Trophoblast cell (in vitro differentiated cells and primary cell): Measurements from ENCODE around the gene GINS2.
A peak's percentile ranks its signal among the peaks of the same experiment; 100 is the strongest.

Source experiments
- DNase-seq, 2 donors: peaks; one replicate each; pipeline ENCODE4 v3.0.0-alpha.2; 2016
- H2AFZ ChIP-seq: 2 replicates; pipeline ENCODE4 v1.6.1; 2013; ENCODE audit warnings: low read length, moderate library complexity, mild to moderate bottlenecking; ENCODE audit not compliant: insufficient read depth, poor library complexity
- H2AK5ac ChIP-seq: 2 replicates; pipeline ENCODE4 v1.6.1; 2013; ENCODE audit warnings: mild to moderate bottlenecking, low read length
- H2BK120ac ChIP-seq: 2 replicates; pipeline ENCODE4 v1.6.1; 2013; ENCODE audit warnings: low read length, mild to moderate bottlenecking, moderate library complexity; ENCODE audit not compliant: insufficient read depth, poor library complexity
- H2BK12ac ChIP-seq: 2 replicates; pipeline ENCODE4 v1.6.1; 2013; ENCODE audit warnings: mild to moderate bottlenecking, low read length, moderate library complexity
- H2BK5ac ChIP-seq: 2 replicates; pipeline ENCODE4 v1.6.1; 2013; ENCODE audit warnings: low read length, low read depth, moderate library complexity, mild to moderate bottlenecking; ENCODE audit not compliant: poor library complexity
- H3K14ac ChIP-seq: 2 replicates; pipeline ENCODE4 v1.6.1; 2013; ENCODE audit warnings: mild to moderate bottlenecking, low read length
- H3K18ac ChIP-seq: 2 replicates; pipeline ENCODE4 v1.6.1; 2013; ENCODE audit warnings: mild to moderate bottlenecking, low read length
- H3K23ac ChIP-seq: 2 replicates; pipeline ENCODE4 v1.6.1; 2013; ENCODE audit warnings: low read length
- H3K27ac ChIP-seq: 2 replicates; pipeline ENCODE4 v1.5.1; 2013; ENCODE audit warnings: low read depth, mild to moderate bottlenecking, inconsistent platforms, low read length, moderate library complexity
- H3K27me3 ChIP-seq: 2 replicates; pipeline ENCODE4 v1.6.1; 2013; ENCODE audit warnings: inconsistent platforms, mild to moderate bottlenecking, low read length, moderate library complexity; ENCODE audit not compliant: insufficient read depth
- H3K36me3 ChIP-seq, 2 experiments: 1 replicate in 1 of 2; 2 replicates in 1 of 2; pipeline ENCODE4 v1.6.1; 2013; ENCODE audit warnings: low read length in 2 of 2, mild to moderate bottlenecking in 2 of 2, moderate library complexity in 1 of 2; ENCODE audit not compliant: insufficient read depth in 2 of 2, control insufficient read depth in 1 of 2
- H3K4ac ChIP-seq: 2 replicates; pipeline ENCODE4 v1.6.1; 2013; ENCODE audit warnings: low read depth, mild to moderate bottlenecking, low read length, moderate library complexity
- H3K4me1 ChIP-seq, 2 experiments: 1 replicate in 1 of 2; 2 replicates in 1 of 2; pipeline ENCODE4 v1.6.1; 2013; ENCODE audit warnings: low read length in 2 of 2, mild to moderate bottlenecking in 2 of 2, moderate library complexity in 1 of 2; ENCODE audit not compliant: insufficient read depth in 2 of 2, control insufficient read depth in 1 of 2
- H3K4me2 ChIP-seq: 2 replicates; pipeline ENCODE4 v1.6.1; 2013; ENCODE audit warnings: inconsistent platforms, mild to moderate bottlenecking, low read length, moderate library complexity
- H3K4me3 ChIP-seq: 2 replicates; pipeline ENCODE4 v1.5.1; 2013; ENCODE audit warnings: mild to moderate bottlenecking, low read depth, low read length, inconsistent platforms
- H3K79me1 ChIP-seq: one replicate; pipeline ENCODE4 v1.6.1; 2013; ENCODE audit warnings: low read length
- H3K79me2 ChIP-seq: 2 replicates; pipeline ENCODE4 v1.6.1; 2013; ENCODE audit warnings: low read length, mild to moderate bottlenecking; ENCODE audit not compliant: control insufficient read depth, insufficient read depth, poor library complexity
- H3K9ac ChIP-seq: 2 replicates; pipeline ENCODE4 v1.6.1; 2013; ENCODE audit warnings: mild to moderate bottlenecking, low read length
- H3K9me3 ChIP-seq: 2 replicates; pipeline ENCODE4 v1.6.1; 2013; ENCODE audit warnings: low read depth, mild to moderate bottlenecking, control low read depth, inconsistent platforms, low read length; ENCODE audit not compliant: insufficient read depth
- H4K12ac ChIP-seq: 2 replicates; pipeline ENCODE4 v1.6.1; 2013; ENCODE audit warnings: low read depth, mild to moderate bottlenecking, low read length, moderate library complexity
- H4K8ac ChIP-seq: 2 replicates; pipeline ENCODE4 v1.6.1; 2013; ENCODE audit warnings: low read depth, mild to moderate bottlenecking, low read length, moderate library complexity
- H4K91ac ChIP-seq: one replicate; pipeline ENCODE4 v1.6.1; 2013; ENCODE audit warnings: low read depth, mild to moderate bottlenecking, low read length, moderate library complexity
- WGBS: extraction: QIAGEN DNeasy Blood & Tissue Kit; methylation state at CpG from one replicate; pipeline ENCODE4 v1.1.7; 2013; ENCODE audit warnings: missing lambda C conversion rate; ENCODE audit not compliant: insufficient read length, insufficient coverage; ENCODE audit errors: extremely low coverage; 5-methylcytosine and 5-hydroxymethylcytosine counted together

GINS2 gene

DNA sequence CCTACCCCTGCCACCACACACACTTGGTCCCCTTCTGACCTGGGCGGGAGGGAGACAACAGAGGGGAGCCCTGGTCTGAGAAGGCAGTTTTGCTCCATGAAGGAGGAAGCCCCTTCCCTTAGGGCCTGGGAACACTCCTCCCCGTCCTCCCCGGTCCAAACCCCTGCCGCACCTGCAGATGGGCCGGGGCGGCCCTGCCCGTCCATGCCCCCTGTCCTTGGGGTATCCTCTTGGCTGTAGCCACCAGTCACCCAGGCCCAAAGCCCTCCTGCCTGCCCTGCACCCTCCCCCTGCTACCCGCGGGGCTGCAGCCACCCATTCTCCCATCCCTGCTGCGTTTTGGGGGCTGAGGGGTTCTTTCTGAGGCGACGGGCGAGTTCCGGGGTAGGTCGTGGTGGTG lies 41.8 kb downstream of the GINS2 start:
- no peak overlapping the region for H4K12ac ChIP-seq
- no peak overlapping the region for H3K27ac ChIP-seq
- H2BK5ac ChIP-seq = no peak overlapping the region
- WGBS = no CpG with 5 or more reads among the region's 15 CpGs
- H3K18ac ChIP-seq = peak overlapping the region; percentile 32
- H2AFZ ChIP-seq = no peak overlapping the region
- peaks cover 24 to 44% of the 10 kb centered on the region in 2 experiments for H3K36me3 ChIP-seq
- H4K91ac ChIP-seq = no peak overlapping the region
- H3K27me3 ChIP-seq = no peaks in the 10 kb centered on the region
- H3K9me3 ChIP-seq = no peaks in the 10 kb centered on the region
- H3K79me2 ChIP-seq = peaks cover 13% of the 10 kb centered on the region
- H4K8ac ChIP-seq = no peak overlapping the region
- no peak overlapping the region for H3K9ac ChIP-seq
- no peak overlapping the region for H2BK120ac ChIP-seq
- H3K79me1 ChIP-seq = peaks cover 9% of the 10 kb centered on the region
- H3K14ac ChIP-seq = no peak overlapping the region
- H2BK12ac ChIP-seq = no peak overlapping the region
- no peak overlapping the region for H3K4me3 ChIP-seq
- peak overlapping the region; percentile 44 for H3K4ac ChIP-seq
- H3K4me1 ChIP-seq = peaks cover 26 to 29% of the 10 kb centered on the region in 2 experiments
- H3K4me2 ChIP-seq = no peak overlapping the region
- no peak overlapping the region for H2AK5ac ChIP-seq
- no peak for DNase-seq
- H3K23ac ChIP-seq = no peak overlapping the region

DNA sequence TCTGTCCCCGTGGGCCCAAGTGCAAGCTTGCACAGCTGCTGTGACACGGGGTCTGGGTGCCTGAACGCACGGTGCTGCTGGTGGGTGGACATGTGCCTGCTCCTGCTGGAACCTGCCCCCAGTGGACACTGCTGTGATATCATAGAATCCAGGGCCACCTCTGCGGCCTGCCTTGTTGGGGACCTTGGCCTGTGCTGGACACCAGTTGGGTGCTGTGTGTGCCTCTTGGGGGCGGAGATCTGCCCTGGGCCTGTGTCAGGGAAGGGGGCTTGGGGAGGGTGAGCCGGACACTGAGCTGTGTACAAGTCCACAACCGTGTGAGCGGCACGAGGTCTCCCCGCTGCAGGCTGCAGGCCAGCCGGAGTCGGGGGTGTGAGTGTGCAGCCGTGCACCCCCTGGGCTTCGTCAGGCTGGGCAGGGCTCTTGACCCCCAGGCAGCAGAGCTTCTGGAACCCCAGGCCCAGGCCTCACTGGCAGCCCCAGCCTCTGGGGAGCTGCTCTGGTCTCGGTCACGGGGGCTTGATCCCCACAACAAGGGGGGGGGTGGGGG lies 42.3 kb downstream of the GINS2 start:
- Histone ChIP-seq H3K27me3 (no peaks in the 10 kb centered on the region), H2BK5ac (no peak overlapping the region), H3K4me3 (no peak overlapping the region), H3K23ac (no peak overlapping the region), H4K12ac (no peak overlapping the region), H3K4me2 (no peak overlapping the region), H3K4me1 (peaks cover 26 to 29% of the 10 kb centered on the region in 2 experiments), H2BK12ac (no peak overlapping the region), H2BK120ac (no peak overlapping the region), H3K14ac (peak overlapping the region; percentile 41), H3K79me2 (peaks cover 13% of the 10 kb centered on the region), H3K4ac (peak overlapping the region; percentile 72), H2AK5ac (no peak overlapping the region), H3K18ac (peak overlapping the region; percentile 1), H3K27ac (no peak overlapping the region), H4K91ac (no peak overlapping the region), H3K36me3 (peaks cover 21 to 44% of the 10 kb centered on the region in 2 experiments), H2AFZ (no peak overlapping the region), H4K8ac (peak overlapping the region; percentile 21), H3K9me3 (no peaks in the 10 kb centered on the region), H3K9ac (no peak overlapping the region), H3K79me1 (peaks cover 9% of the 10 kb centered on the region)
- DNase-seq = no peak
- WGBS = no CpG with 5 or more reads among the region's 17 CpGs

DNA sequence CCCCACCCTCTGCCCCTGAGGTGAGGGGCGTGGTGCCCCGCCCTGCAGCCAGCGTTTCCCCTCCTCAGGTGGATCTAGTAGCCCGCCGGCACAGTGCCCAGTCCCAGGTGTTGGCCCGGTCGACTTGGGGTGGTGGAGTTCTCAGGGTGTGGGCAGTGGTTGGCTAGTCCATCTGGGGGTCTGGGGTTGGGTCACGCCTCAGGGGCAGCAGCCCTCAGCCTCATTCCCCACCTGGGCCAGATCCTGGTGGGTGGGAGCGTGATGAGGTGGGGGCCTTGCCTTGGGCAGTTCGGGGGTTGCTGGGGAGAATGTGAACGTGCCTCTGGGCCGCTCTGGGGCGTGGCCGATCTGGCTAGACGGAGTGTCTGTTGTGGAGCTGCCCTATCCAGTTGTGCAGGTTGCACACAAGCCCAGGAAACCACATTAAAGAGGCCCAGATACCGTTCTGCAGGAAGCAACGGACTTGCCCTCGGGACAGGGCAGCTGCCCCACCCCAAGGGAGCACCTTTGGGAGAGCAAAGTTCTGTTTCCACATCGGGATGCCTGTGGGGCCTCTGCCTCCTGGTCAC lies 43.6 kb downstream of the GINS2 start:
- WGBS = no CpG with 5 or more reads among the region's 19 CpGs
- H3K79me1 ChIP-seq = peaks cover 9% of the 10 kb centered on the region
- peak overlapping the region; percentile 39 for H3K4me2 ChIP-seq
- no peak overlapping the region for H3K14ac ChIP-seq
- peak overlapping the region; percentile 58 for H3K4ac ChIP-seq
- peak overlapping the region; percentile 43 for H3K27ac ChIP-seq
- peak overlapping the region; percentile 9 for H2BK120ac ChIP-seq
- H3K23ac ChIP-seq = no peak overlapping the region
- peaks cover 26 to 29% of the 10 kb centered on the region in 2 experiments for H3K4me1 ChIP-seq
- H4K91ac ChIP-seq = peak overlapping the region; percentile 84
- H2AK5ac ChIP-seq = peak overlapping the region; percentile 7
- no peaks in the 10 kb centered on the region for H3K9me3 ChIP-seq
- peaks cover 13% of the 10 kb centered on the region for H3K79me2 ChIP-seq
- no peak overlapping the region for H4K8ac ChIP-seq
- H3K18ac ChIP-seq = peak overlapping the region; percentile 13
- H4K12ac ChIP-seq = no peak overlapping the region
- no peak overlapping the region for H3K9ac ChIP-seq
- no peak overlapping the region for H3K4me3 ChIP-seq
- peaks cover 18 to 43% of the 10 kb centered on the region in 2 experiments for H3K36me3 ChIP-seq
- H3K27me3 ChIP-seq = no peaks in the 10 kb centered on the region
- DNase-seq = peak; percentile 87 to 90
- H2BK12ac ChIP-seq = no peak overlapping the region
- H2BK5ac ChIP-seq = peak overlapping the region; percentile 42
- H2AFZ ChIP-seq = no peak overlapping the region

DNA sequence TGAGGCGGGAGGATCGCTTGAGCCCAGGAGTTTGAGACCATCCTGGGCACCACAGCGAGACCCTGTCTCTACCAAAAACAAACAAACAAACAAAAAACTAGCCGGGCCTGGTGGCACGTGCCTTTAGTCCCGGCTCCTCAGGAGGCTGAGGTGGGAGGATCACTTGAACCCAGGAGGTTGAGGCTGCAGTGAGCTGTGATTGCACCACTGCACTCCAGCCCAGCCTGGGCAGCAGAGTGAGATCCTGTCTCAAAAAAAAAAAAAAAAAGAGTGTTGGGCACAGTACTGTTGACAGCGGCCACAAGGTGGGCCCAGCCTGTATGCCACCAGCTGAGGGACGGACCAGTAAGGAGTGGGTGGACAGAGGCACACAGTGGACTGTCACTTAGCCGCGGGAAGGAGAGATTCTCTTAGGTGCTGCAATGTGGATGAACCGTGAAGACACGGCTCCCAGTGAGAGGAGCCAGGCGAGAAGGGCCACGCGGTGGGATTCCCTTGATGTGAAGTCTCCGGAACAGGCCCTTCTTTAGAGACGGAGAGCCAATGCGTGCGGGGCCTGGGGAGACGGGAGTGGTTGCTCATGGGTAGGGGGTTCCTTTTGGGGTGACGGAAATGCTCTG lies 44.6 kb downstream of the GINS2 start:
- Histone ChIP-seq H3K79me1 (peaks cover 9% of the 10 kb centered on the region), H3K79me2 (peaks cover 15% of the 10 kb centered on the region), H3K9ac (no peak overlapping the region), H3K23ac (no peak overlapping the region), H3K4me3 (no peak overlapping the region), H2BK120ac (no peak overlapping the region), H3K36me3 (peaks cover 22 to 34% of the 10 kb centered on the region in 2 experiments), H3K4ac (peak overlapping the region; percentile 25), H2BK5ac (no peak overlapping the region), H4K8ac (no peak overlapping the region), H3K14ac (peak overlapping the region; percentile 47), H3K9me3 (no peaks in the 10 kb centered on the region), H2AK5ac (peak overlapping the region; percentile 21), H3K4me1 (peaks cover 26 to 29% of the 10 kb centered on the region in 2 experiments), H4K12ac (no peak overlapping the region), H3K18ac (peak overlapping the region; percentile 42), H2AFZ (no peak overlapping the region), H3K27ac (no peak overlapping the region), H3K4me2 (no peak overlapping the region), H4K91ac (peak overlapping the region; percentile 28), H2BK12ac (peak overlapping the region; percentile 10), H3K27me3 (no peaks in the 10 kb centered on the region)
- no CpG with 5 or more reads among the region's 21 CpGs for WGBS
- DNase-seq = peak; percentile 39 to 52
